ENCODE data around the gene SMCO4. TPM values are rescaled to one million over a fixed set of nuclear protein-coding genes. Genes with fewer than 3 reads are reported as not detected.

The SMCO4 gene
- total and polyA plus RNA-seq, 7 donors = 2.4 to 112 (median 9.6) TPM

Small RNAs within 50 kb of the gene (small RNA-seq; reads per million reads assigned to genes)
- 0 reads per million in 3 donors for gene RN7SL223P

Other genes starting within 250 kb of the SMCO4 start
- gene DEUP1, start 212.6 kb downstream of the SMCO4 start, total RNA-seq = not detected
- gene DEUP1, start 212.6 kb downstream of the SMCO4 start, polyA plus RNA-seq = under 1 TPM in 1 of 3 donors, not detected in 2; 0.03 TPM
- gene CEP295, start 118.3 kb upstream of the SMCO4 start, total RNA-seq = 10 to 100 TPM; 18.2 to 31.0 (median 20.6) TPM
- gene CEP295, start 118.3 kb upstream of the SMCO4 start, polyA plus RNA-seq = 1 to 10 TPM; 1.8 to 6.3 (median 2.4) TPM
- gene TAF1D, start 198.1 kb upstream of the SMCO4 start, total RNA-seq = 100 to 1,000 TPM in 1 of 4 donors, 10 to 100 TPM in 3; 89.2 to 111 (median 94.4) TPM
- 10 to 100 TPM; 22.4 to 87.3 (median 68.5) TPM for gene TAF1D, start 198.1 kb upstream of the SMCO4 start, polyA plus RNA-seq
- 10 to 100 TPM; 34.9 to 56.0 (median 45.2) TPM for gene C11orf54, start 198.3 kb upstream of the SMCO4 start, total RNA-seq
- gene C11orf54, start 198.3 kb upstream of the SMCO4 start, polyA plus RNA-seq = 10 to 100 TPM; 23.7 to 82.8 (median 43.8) TPM
- 10 to 100 TPM; 19.9 to 28.9 (median 23.9) TPM for gene MED17, start 240.9 kb upstream of the SMCO4 start, total RNA-seq
- gene MED17, start 240.9 kb upstream of the SMCO4 start, polyA plus RNA-seq = 10 to 100 TPM in 1 of 3 donors, 1 to 10 TPM in 2; 7.2 to 12.8 (median 9.7) TPM

Measured in sigmoid colon (tissue), 7 donors.